Spinal cord (tissue), 10 donors: ENCODE measurements around the gene PCDHB9. TPM values are rescaled to one million over a fixed set of nuclear protein-coding genes. Genes with fewer than 3 reads are reported as not detected.
"Not testable (repeated sequence)": the region's sequence is repeated elsewhere in the genome, so short reads cannot be mapped to it uniquely, and the experiment has no call there.

Experiments
- DNase-seq, 6 donors: peaks; one replicate each; pipeline versions ENCODE4 v3.0.0 to v3.0.0-alpha.2; 2013 to 2015; ENCODE audit warnings: low spot score in 6 of 6, low read depth in 4 of 6
- H3K27ac ChIP-seq: one replicate; pipeline ENCODE4 v1.5.1; 2013; ENCODE audit warnings: low read depth, low read length, control low read depth
- H3K27me3 ChIP-seq: one replicate; pipeline ENCODE4 v1.6.1; 2013; ENCODE audit warnings: low read length; ENCODE audit not compliant: control insufficient read depth, insufficient read depth
- H3K36me3 ChIP-seq: one replicate; pipeline ENCODE4 v1.6.1; 2013; ENCODE audit warnings: low read length; ENCODE audit not compliant: control insufficient read depth, insufficient read depth
- H3K4me1 ChIP-seq: one replicate; pipeline ENCODE4 v1.6.1; 2013; ENCODE audit warnings: low read length; ENCODE audit not compliant: control insufficient read depth, insufficient read depth
- H3K4me3 ChIP-seq: one replicate; pipeline ENCODE4 v1.5.1; 2013; ENCODE audit warnings: low read depth, low read length, control low read depth
- H3K9me3 ChIP-seq: one replicate; pipeline ENCODE4 v1.6.1; 2013; ENCODE audit warnings: low read length; ENCODE audit not compliant: control insufficient read depth, insufficient read depth
- WGBS: methylation state at CpG from one replicate; pipeline ENCODE4 v1.1.5; 2013; ENCODE audit warnings: missing lambda C conversion rate; ENCODE audit not compliant: insufficient coverage; 5-methylcytosine and 5-hydroxymethylcytosine counted together
- long read RNA-seq, 4 donors: transcript quantifications; one replicate each; lab custom pipeline, GENCODE V29; 2026
- polyA plus RNA-seq, 2 donors: library from polyadenylated mRNA; unstranded; fragments of 120-200 nt; gene quantifications; one replicate each; pipeline ENCODE4 v1.2.1, GENCODE V29; 2013; ENCODE audit not compliant: insufficient read length in 2 of 2
- total RNA-seq, 2 donors: library from RNA; depleted of rRNA in 1 of 2; stranded (reverse); fragments of 120-200 nt in 1 of 2; fragments of >200 nt in 1 of 2; gene quantifications; one replicate each; pipeline versions ENCODE4 v1.2.3 to v1.2.4, GENCODE V29; 2013 to 2014
- donor health status: healthy.

Gene PCDHB9
- 1 to 10 TPM; 2.9 to 3.5 TPM for total RNA-seq
- polyA plus RNA-seq: 1 to 10 TPM; 7.0 to 8.5 TPM
- long read RNA-seq, donor 1, full-length matches to known transcripts: 10 of 10 reads
- long read RNA-seq, donor 1, partial matches to known transcripts: 0 of 10 reads
- long read RNA-seq, donor 1, other reads (novel, unspliced or antisense): 0 of 10 reads
- long read RNA-seq, donor 2, full-length matches to known transcripts: 4 of 4 reads
- long read RNA-seq, donor 2, partial matches to known transcripts: 0 of 4 reads
- long read RNA-seq, donor 2, other reads (novel, unspliced or antisense): 0 of 4 reads
- long read RNA-seq, donor 3, full-length matches to known transcripts: 4 of 4 reads
- long read RNA-seq, donor 3, partial matches to known transcripts: 0 of 4 reads
- long read RNA-seq, donor 3, other reads (novel, unspliced or antisense): 0 of 4 reads
- long read RNA-seq, donor 4, full-length matches to known transcripts: 6 of 6 reads
- long read RNA-seq, donor 4, partial matches to known transcripts: 0 of 6 reads
- long read RNA-seq, donor 4, other reads (novel, unspliced or antisense): 0 of 6 reads

DNA sequence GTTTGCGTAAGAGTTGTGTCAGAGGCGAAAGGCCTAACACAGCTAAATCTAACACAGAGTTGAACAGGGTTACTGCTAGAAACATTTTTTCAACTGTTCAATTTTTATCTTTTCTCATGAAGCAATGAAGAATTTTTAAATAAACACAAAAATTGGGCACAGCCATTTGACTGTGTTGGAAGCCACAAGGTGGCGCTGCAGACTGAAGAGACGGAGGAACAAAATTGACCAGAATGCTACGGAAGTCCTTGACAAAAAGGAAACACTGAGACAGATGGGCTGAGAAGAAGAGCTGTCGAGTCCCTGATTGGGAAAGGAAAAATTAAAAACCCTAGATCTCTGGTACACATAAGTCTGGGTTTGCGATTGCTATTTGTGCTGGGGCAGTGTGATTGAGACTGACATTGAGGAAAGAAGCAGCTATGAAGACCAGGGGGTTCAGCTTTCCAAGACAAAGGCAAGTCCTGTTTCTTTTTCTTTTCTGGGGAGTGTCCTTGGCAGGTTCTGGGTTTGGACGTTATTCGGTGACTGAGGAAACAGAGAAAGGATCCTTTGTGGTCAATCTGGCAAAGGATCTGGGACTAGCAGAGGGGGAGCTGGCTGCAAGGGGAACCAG is at the start of gene PCDHB9:
PCDHB9 (plus strand) TSS at position 265 of the 616 bp plus-strand sequence; CDS start at position 423, 158 bp downstream.
- H3K4me3 ChIP-seq: no peak within 1 kb of the TSS
- H3K27me3 ChIP-seq: no peaks in the 10 kb centered on the region
- H3K36me3 ChIP-seq: no peaks in the 10 kb centered on the region
- DNase-seq: peak in 2 of 6 donors; percentile 39 to 50
- no peak within 1 kb of the TSS for H3K27ac ChIP-seq
- no peaks in the 10 kb centered on the region for H3K4me1 ChIP-seq
- WGBS: 19% methylated on average over 6 of the region's 9 CpGs
- H3K9me3 ChIP-seq: peaks cover 5% of the 10 kb centered on the region

DNA sequence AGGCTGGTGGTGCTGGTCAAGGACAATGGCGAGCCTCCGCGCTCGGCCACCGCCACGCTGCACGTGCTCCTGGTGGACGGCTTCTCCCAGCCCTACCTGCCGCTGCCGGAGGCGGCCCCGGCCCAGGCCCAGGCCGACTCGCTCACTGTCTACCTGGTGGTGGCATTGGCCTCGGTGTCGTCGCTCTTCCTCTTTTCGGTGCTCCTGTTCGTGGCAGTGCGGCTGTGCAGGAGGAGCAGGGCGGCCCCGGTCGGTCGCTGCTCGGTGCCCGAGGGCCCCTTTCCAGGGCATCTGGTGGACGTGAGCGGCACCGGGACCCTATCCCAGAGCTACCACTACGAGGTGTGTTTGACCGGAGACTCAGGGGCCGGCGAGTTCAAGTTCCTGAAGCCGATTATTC is 49.6 kb upstream of the PCDHB9 start:
- not testable (repeated sequence) for H3K36me3 ChIP-seq, DNase-seq, H3K4me3 ChIP-seq, H3K4me1 ChIP-seq, H3K27me3 ChIP-seq, H3K27ac ChIP-seq
- peaks cover 17% of the 10 kb centered on the region for H3K9me3 ChIP-seq
- 34% methylated on average over 27 of the region's 34 CpGs for WGBS

DNA sequence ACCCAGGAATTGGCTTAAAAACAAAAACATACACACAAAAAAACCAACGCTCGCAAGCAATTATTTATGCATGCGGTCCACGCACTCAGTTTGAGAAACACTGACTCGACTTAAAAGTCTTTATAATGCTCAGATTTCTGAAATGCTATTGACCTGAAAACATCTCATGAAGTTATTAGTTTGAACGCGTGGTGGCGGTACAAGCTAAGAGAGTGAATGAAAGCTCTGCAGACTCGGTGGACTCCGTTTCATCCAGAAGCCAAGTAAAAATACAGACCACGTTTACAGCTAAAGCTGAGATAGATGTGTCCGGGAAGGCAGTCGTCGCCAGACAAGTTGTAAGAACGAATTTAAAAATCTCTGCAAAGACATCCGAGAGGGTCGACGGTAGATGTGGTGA is 37.1 kb upstream of the PCDHB9 start, which contains the start of gene PCDHB6:
PCDHB6 (plus strand) TSS at position 246 of the 400 bp plus-strand sequence. CDS start 201 bp downstream, outside the sequence.
- Histone ChIP-seq H3K36me3 (no peaks in the 10 kb centered on the region), H3K9me3 (peaks cover 9% of the 10 kb centered on the region), H3K27ac (no peak within 1 kb of the TSS), H3K4me3 (no peak within 1 kb of the TSS), H3K27me3 (no peaks in the 10 kb centered on the region), H3K4me1 (no peaks in the 10 kb centered on the region)
- 3% methylated on average over 10 of the region's 18 CpGs for WGBS
- DNase-seq: peak in 3 of 6 donors; percentile 1 to 49 (median 44)

- H3K4me1 ChIP-seq: no peaks in the 10 kb centered on the region
- H3K4me3 ChIP-seq: no peak overlapping the region
- WGBS: 33% methylated on average over 32 of the region's 33 CpGs
- no peak for DNase-seq
- no peak overlapping the region for H3K27ac ChIP-seq
- H3K36me3 ChIP-seq: no peaks in the 10 kb centered on the region
- H3K9me3 ChIP-seq: peaks cover 9% of the 10 kb centered on the region
- no peaks in the 10 kb centered on the region for H3K27me3 ChIP-seq
These were observed 36.6 kb upstream of the PCDHB9 start for GRCh38 chr5:141150224-141150992.

- 29% methylated on average over 11 of the region's 13 CpGs for WGBS
- no peak overlapping the region for H3K4me3 ChIP-seq
- peaks cover 11% of the 10 kb centered on the region for H3K9me3 ChIP-seq
- no peak for DNase-seq
- H3K27ac ChIP-seq: no peak overlapping the region
- H3K36me3 ChIP-seq: no peaks in the 10 kb centered on the region
- no peaks in the 10 kb centered on the region for H3K4me1 ChIP-seq
- H3K27me3 ChIP-seq: no peaks in the 10 kb centered on the region
These were observed 36.0 kb upstream of the PCDHB9 start for GRCh38 chr5:141150993-141151325.

- WGBS: 25% methylated on average over 28 of the region's 41 CpGs
- DNase-seq, H3K4me1 ChIP-seq, H3K27me3 ChIP-seq, H3K4me3 ChIP-seq, H3K36me3 ChIP-seq, H3K27ac ChIP-seq: not testable (repeated sequence)
- H3K9me3 ChIP-seq: peaks cover 11% of the 10 kb centered on the region
These were observed 35.3 kb upstream of the PCDHB9 start for GRCh38 chr5:141151632-141152031.

- not testable (repeated sequence) for H3K4me3 ChIP-seq, H3K36me3 ChIP-seq, DNase-seq, H3K4me1 ChIP-seq, H3K27me3 ChIP-seq, H3K27ac ChIP-seq
- H3K9me3 ChIP-seq: peaks cover 11% of the 10 kb centered on the region
- WGBS: 19% methylated on average over 20 of the region's 36 CpGs
These were observed 34.9 kb upstream of the PCDHB9 start for GRCh38 chr5:141152096-141152495.

DNA sequence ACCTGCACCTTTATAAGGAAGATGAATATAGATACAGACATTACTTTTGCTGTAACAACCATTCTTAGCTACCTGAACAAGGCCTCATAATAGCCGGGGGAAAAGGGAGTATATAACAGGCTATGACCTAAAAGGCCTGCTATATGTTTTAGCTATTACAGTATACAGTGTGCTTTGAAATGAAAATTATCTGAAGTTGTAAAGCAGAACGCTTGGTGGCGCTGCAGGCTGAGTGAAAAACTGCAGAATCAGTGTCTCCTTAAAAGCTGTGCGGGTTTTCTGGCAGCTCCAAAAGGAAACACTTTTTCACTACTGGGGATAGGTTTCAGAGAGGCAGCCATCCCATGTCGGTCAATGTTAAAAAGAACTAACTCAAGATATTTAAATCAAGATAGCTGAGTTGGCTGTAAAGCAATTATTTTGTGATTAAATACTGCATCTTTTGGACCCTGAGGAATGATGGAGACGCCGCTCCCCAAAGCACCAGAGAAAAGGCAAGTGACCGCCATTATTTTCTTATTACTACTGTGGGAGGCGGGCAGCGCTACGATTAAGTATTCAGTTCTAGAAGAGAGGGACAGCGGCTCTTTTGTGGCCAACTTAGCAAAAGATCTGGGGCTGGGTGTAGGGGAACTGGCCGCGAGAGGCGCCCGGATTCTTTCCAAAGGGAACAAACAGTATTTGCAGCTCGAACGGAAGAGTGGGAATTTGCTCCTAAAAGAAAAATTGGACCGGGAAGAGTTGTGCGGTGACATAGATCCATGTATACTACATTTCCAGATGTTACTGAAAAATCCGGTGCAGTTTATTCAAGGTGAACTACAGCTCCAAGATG is 31.2 kb upstream of the PCDHB9 start:
- Histone ChIP-seq H3K36me3 (no peaks in the 10 kb centered on the region), H3K4me3 (no peak overlapping the region), H3K9me3 (peaks cover 6% of the 10 kb centered on the region), H3K4me1 (no peaks in the 10 kb centered on the region), H3K27me3 (no peaks in the 10 kb centered on the region), H3K27ac (no peak overlapping the region)
- DNase-seq: no peak
- 23% methylated on average over 13 of the region's 21 CpGs for WGBS

DNA sequence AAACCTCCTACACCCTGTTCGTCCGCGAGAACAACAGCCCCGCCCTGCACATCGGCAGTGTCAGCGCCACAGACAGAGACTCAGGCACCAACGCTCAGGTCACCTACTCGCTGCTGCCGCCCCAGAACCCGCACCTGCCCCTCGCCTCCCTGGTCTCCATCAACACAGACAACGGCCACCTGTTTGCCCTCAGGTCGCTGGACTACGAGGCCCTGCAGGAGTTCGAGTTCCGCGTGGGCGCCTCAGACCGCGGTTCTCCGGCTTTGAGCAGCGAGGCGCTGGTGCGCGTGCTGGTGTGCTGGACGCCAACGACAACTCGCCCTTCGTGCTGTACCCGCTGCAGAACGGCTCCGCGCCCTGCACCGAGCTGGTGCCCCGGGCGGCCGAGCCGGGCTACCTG is 29.6 kb upstream of the PCDHB9 start:
- H3K27ac ChIP-seq, H3K27me3 ChIP-seq, H3K9me3 ChIP-seq, H3K4me1 ChIP-seq, DNase-seq, H3K4me3 ChIP-seq, H3K36me3 ChIP-seq: not testable (repeated sequence)
- 34% methylated on average over 25 of the region's 38 CpGs for WGBS
